ENCODE data around the gene DPT.

The DPT gene

GRCh38 chr1:168726719-168727118 lies 2.3 kb downstream of the DPT start:
- TF ChIP-seq CTCF (conservative IDR thresholded peaks at IDR 0.05) (no peak), ZFX (IDR thresholded peaks at IDR 0.05) (no peak)
- H3K27ac ChIP-seq = no peak overlapping the region

GRCh38 chr1:168726281-168726680 lies 2.7 kb downstream of the DPT start:
- TF ChIP-seq ZFX (IDR thresholded peaks at IDR 0.05) = no peak
- TF ChIP-seq CTCF (conservative IDR thresholded peaks at IDR 0.05) = no peak
- no peak overlapping the region for H3K27ac ChIP-seq

- TF ChIP-seq ZFX (IDR thresholded peaks at IDR 0.05) (no peak), CTCF (conservative IDR thresholded peaks at IDR 0.05) (no peak)
- H3K27ac ChIP-seq = no peak overlapping the region
Observed at GRCh38 chr1:168725831-168726230, 3.2 kb downstream of the DPT start.

- no peak overlapping the region for H3K27ac ChIP-seq
- TF ChIP-seq CTCF (conservative IDR thresholded peaks at IDR 0.05) (no peak), ZFX (IDR thresholded peaks at IDR 0.05) (no peak)
Observed at GRCh38 chr1:168725060-168725459, 3.9 kb downstream of the DPT start.

GRCh38 chr1:168723000-168723399 lies 6.0 kb downstream of the DPT start:
- TF ChIP-seq CTCF (conservative IDR thresholded peaks at IDR 0.05) (no peak), ZFX (IDR thresholded peaks at IDR 0.05) (no peak)
- no peak overlapping the region for H3K27ac ChIP-seq

GRCh38 chr1:168720839-168721238 lies 8.2 kb downstream of the DPT start:
- TF ChIP-seq ZFX (IDR thresholded peaks at IDR 0.05) = no peak
- no peak for TF ChIP-seq CTCF (conservative IDR thresholded peaks at IDR 0.05)
- no peak overlapping the region for H3K27ac ChIP-seq

- no peak for TF ChIP-seq ZFX (IDR thresholded peaks at IDR 0.05)
- TF ChIP-seq CTCF (conservative IDR thresholded peaks at IDR 0.05) = no peak
- H3K27ac ChIP-seq = no peak overlapping the region
Observed at GRCh38 chr1:168719306-168720111, 9.5 kb downstream of the DPT start.
